Measurements from ENCODE around the gene PLEKHG5.

Gene PLEKHG5

GRCh38 chr1:6519491-6519934, 28.0 kb upstream of the PLEKHG5 start:
- TF ChIP-seq EP300 (IDR thresholded peaks at IDR 0.05; ENCODE audit: borderline replicate concordance) (no peak), ZBTB7A (IDR thresholded peaks at IDR 0.05; ENCODE audit: low read depth) (no peak), NFIC (IDR thresholded peaks at IDR 0.05) (no peak), REST (IDR thresholded peaks at IDR 0.05; ENCODE audit: low read depth) (no peak), TCF12 (IDR thresholded peaks at IDR 0.05; ENCODE audit: low read depth) (no peak), CREB1 (IDR thresholded peaks at IDR 0.05; ENCODE audit: low read depth) (no peak), FOXM1 (IDR thresholded peaks at IDR 0.05; ENCODE audit: borderline replicate concordance, low read depth) (no peak)

- TF ChIP-seq RAD21 (IDR thresholded peaks at IDR 0.05; ENCODE audit: low read depth) (no peak), YY1 (IDR thresholded peaks at IDR 0.05; ENCODE audit: low read depth) (no peak), EGR1 (IDR thresholded peaks at IDR 0.05) (no peak), EP300 (IDR thresholded peaks at IDR 0.05; ENCODE audit: borderline replicate concordance) (no peak), ZBTB7A (IDR thresholded peaks at IDR 0.05; ENCODE audit: low read depth) (no peak), REST (IDR thresholded peaks at IDR 0.05; ENCODE audit: low read depth) (no peak), NFIC (IDR thresholded peaks at IDR 0.05) (no peak), TCF12 (IDR thresholded peaks at IDR 0.05; ENCODE audit: low read depth) (no peak), CEBPB (IDR thresholded peaks at IDR 0.05) (no peak), MAX (IDR thresholded peaks at IDR 0.05) (no peak), CREB1 (IDR thresholded peaks at IDR 0.05; ENCODE audit: low read depth) (no peak), FOXM1 (IDR thresholded peaks at IDR 0.05; ENCODE audit: borderline replicate concordance, low read depth) (no peak), TEAD4 (IDR thresholded peaks at IDR 0.05) (no peak), TAF1 (IDR thresholded peaks at IDR 0.05; ENCODE audit: low read depth) (no peak)
- TF ChIP-seq, protein P1, sequence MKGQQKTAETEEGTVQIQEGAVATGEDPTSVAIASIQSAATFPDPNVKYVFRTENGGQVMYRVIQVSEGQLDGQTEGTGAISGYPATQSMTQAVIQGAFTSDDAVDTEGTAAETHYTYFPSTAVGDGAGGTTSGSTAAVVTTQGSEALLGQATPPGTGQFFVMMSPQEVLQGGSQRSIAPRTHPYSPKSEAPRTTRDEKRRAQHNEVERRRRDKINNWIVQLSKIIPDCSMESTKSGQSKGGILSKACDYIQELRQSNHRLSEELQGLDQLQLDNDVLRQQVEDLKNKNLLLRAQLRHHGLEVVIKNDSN (IDR thresholded peaks at IDR 0.05) = no peak
Observed at GRCh38 chr1:6517435-6517851, 26.0 kb upstream of the PLEKHG5 start.

GRCh38 chr1:6515771-6516170, 24.3 kb upstream of the PLEKHG5 start:
- TF ChIP-seq EP300 (IDR thresholded peaks at IDR 0.05; ENCODE audit: borderline replicate concordance) (no peak), MAX (IDR thresholded peaks at IDR 0.05) (no peak), TAF1 (IDR thresholded peaks at IDR 0.05; ENCODE audit: low read depth) (no peak), EGR1 (IDR thresholded peaks at IDR 0.05) (no peak), ZBTB7A (IDR thresholded peaks at IDR 0.05; ENCODE audit: low read depth) (no peak), RAD21 (IDR thresholded peaks at IDR 0.05; ENCODE audit: low read depth) (no peak), TCF12 (IDR thresholded peaks at IDR 0.05; ENCODE audit: low read depth) (no peak), CEBPB (IDR thresholded peaks at IDR 0.05) (no peak), REST (IDR thresholded peaks at IDR 0.05; ENCODE audit: low read depth) (no peak), YY1 (IDR thresholded peaks at IDR 0.05; ENCODE audit: low read depth) (no peak), NFIC (IDR thresholded peaks at IDR 0.05) (no peak), CREB1 (IDR thresholded peaks at IDR 0.05; ENCODE audit: low read depth) (no peak), FOXM1 (IDR thresholded peaks at IDR 0.05; ENCODE audit: borderline replicate concordance, low read depth) (no peak), TEAD4 (IDR thresholded peaks at IDR 0.05) (no peak)
- TF ChIP-seq, protein P1 (IDR thresholded peaks at IDR 0.05) = no peak

DNA sequence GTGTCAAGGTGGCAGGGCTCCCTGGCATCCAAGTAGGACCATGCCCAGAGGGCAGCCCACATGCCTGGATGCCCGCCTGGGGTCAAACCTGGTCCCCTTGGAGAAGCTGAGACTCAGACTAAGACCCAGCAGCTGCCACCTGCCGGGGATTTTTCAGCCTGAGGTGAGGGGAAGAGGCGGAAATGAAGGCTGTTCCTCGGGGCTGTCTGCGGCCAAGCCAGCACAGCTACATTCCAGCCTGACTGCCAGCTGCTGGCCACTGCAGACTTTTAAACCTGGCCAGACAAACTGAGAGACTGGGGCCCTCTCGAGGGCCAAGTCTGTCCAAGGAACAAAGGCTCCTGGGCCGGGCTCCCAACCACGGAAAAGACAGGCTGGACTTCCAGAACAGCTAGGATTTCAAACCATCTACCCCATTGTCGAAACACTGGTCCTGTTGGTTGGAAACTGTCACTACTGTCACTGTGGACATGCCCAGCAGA, 21.9 kb upstream of the PLEKHG5 start:
- TF ChIP-seq TEAD4 (IDR thresholded peaks at IDR 0.05) (peak; percentile 32; the same call in 1 of the 2 replicates), CEBPB (IDR thresholded peaks at IDR 0.05) (no peak)

DNA sequence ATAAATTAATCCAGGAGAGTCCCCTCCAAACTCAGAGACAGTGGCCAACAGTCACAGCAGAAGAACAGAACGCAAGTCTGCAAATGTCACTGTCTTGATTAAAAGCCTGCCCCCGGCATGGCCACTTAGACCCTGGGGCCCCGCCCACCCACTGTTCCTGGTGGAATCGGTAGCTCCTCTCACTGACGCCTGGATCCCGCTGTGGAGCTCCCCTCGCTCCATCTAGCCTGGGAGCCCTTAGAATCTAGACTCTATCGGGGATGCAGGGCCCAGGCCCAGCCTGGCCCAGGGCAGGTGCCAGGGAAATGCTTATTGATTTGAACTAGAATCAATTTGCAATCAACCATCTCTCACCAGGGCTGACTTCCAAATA, 21.4 kb upstream of the PLEKHG5 start:
- TF ChIP-seq CREB1 (IDR thresholded peaks at IDR 0.05; ENCODE audit: low read depth) = no peak
- no peak for TF ChIP-seq TCF12 (IDR thresholded peaks at IDR 0.05; ENCODE audit: low read depth)
- no peak for TF ChIP-seq FOXM1 (IDR thresholded peaks at IDR 0.05; ENCODE audit: borderline replicate concordance, low read depth)
- TF ChIP-seq YY1 (IDR thresholded peaks at IDR 0.05; ENCODE audit: low read depth) = no peak
- TF ChIP-seq EP300 (IDR thresholded peaks at IDR 0.05; ENCODE audit: borderline replicate concordance) = no peak
- no peak for TF ChIP-seq MAX (IDR thresholded peaks at IDR 0.05)
- TF ChIP-seq TEAD4 (IDR thresholded peaks at IDR 0.05) = no peak
- TF ChIP-seq TAF1 (IDR thresholded peaks at IDR 0.05; ENCODE audit: low read depth) = no peak
